Ishikawa (cell line): ENCODE data around the gene TRIM69.

ENCODE experiments used
- CEBPB ChIP-seq: IDR thresholded peaks from 2 replicates; pipeline ENCODE4 v1.6.1; 2012
- CREB1 ChIP-seq: IDR thresholded peaks from 2 replicates; pipeline ENCODE4 v1.6.1; 2012; ENCODE audit warnings: low read depth
- EGR1 ChIP-seq: IDR thresholded peaks from 2 replicates; pipeline ENCODE4 v1.6.1; 2012
- EP300 ChIP-seq: IDR thresholded peaks from 2 replicates; pipeline ENCODE4 v1.6.1; 2012; ENCODE audit warnings: borderline replicate concordance
- FOXM1 ChIP-seq: IDR thresholded peaks from 2 replicates; pipeline ENCODE4 v1.6.1; 2012; ENCODE audit warnings: low read depth, borderline replicate concordance
- MAX ChIP-seq: IDR thresholded peaks from 2 replicates; pipeline ENCODE4 v1.6.1; 2012
- NFIC ChIP-seq: IDR thresholded peaks from 2 replicates; pipeline ENCODE4 v1.6.1; 2012
- RAD21 ChIP-seq: IDR thresholded peaks from 2 replicates; pipeline ENCODE4 v1.6.1; 2012; ENCODE audit warnings: low read depth
- TAF1 ChIP-seq: IDR thresholded peaks from 2 replicates; pipeline ENCODE4 v1.6.1; 2012; ENCODE audit warnings: low read depth, mild to moderate bottlenecking
- TCF12 ChIP-seq: IDR thresholded peaks from 2 replicates; pipeline ENCODE4 v1.6.1; 2012; ENCODE audit warnings: low read depth
- TEAD4 ChIP-seq: IDR thresholded peaks from 2 replicates; pipeline ENCODE4 v1.6.1; 2012
- USF1 ChIP-seq: IDR thresholded peaks from 2 replicates; pipeline ENCODE4 v1.6.1; 2012
- YY1 ChIP-seq: IDR thresholded peaks from 2 replicates; pipeline ENCODE4 v1.6.1; 2012; ENCODE audit warnings: low read depth
- ZBTB7A ChIP-seq: IDR thresholded peaks from 2 replicates; pipeline ENCODE4 v1.6.1; 2012; ENCODE audit warnings: low read depth
- TF ChIP-seq, protein P1 (sequence below): IDR thresholded peaks from 2 replicates; pipeline ENCODE4 v1.6.1; 2012; ENCODE audit warnings: low read depth, mild to moderate bottlenecking

TRIM69 gene

DNA sequence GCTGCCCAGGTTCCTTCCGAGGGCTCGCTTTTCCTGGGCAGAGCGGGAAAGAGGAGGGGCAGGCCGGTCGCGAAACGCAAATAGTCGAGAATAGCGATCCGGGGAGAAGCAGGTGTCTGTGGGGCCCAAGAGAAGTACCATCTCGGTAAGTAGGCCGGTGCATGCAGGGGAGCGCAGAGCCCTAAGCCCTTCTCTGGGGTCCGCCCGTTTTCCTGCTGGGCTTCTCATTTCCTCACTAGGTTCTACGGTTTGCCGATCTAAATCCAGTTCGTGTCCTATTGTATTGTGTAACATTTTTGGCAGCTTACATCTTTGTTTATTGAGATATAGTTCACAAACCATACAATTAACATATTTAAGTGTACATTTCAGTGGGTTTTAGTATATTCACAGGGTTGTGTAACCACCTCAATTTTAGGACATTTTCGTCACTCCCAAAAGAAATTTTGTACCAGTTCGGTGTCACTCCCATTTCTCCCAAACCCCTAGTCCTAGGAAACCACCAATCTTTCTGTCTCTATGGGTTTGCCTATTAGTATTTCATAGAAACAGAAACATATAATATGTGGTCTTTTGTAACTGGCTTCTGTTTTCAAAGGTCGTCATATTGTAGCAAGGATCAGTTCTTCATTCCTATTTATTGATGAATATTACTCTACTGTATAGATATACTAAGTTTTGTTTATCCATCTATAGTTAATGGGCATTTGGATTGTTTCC lies 6.8 kb upstream of the TRIM69 start:
- TF ChIP-seq, protein P1, sequence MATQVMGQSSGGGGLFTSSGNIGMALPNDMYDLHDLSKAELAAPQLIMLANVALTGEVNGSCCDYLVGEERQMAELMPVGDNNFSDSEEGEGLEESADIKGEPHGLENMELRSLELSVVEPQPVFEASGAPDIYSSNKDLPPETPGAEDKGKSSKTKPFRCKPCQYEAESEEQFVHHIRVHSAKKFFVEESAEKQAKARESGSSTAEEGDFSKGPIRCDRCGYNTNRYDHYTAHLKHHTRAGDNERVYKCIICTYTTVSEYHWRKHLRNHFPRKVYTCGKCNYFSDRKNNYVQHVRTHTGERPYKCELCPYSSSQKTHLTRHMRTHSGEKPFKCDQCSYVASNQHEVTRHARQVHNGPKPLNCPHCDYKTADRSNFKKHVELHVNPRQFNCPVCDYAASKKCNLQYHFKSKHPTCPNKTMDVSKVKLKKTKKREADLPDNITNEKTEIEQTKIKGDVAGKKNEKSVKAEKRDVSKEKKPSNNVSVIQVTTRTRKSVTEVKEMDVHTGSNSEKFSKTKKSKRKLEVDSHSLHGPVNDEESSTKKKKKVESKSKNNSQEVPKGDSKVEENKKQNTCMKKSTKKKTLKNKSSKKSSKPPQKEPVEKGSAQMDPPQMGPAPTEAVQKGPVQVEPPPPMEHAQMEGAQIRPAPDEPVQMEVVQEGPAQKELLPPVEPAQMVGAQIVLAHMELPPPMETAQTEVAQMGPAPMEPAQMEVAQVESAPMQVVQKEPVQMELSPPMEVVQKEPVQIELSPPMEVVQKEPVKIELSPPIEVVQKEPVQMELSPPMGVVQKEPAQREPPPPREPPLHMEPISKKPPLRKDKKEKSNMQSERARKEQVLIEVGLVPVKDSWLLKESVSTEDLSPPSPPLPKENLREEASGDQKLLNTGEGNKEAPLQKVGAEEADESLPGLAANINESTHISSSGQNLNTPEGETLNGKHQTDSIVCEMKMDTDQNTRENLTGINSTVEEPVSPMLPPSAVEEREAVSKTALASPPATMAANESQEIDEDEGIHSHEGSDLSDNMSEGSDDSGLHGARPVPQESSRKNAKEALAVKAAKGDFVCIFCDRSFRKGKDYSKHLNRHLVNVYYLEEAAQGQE: no peak
- TF ChIP-seq TAF1 (no peak), RAD21 (no peak), EP300 (no peak; the same call in 1 of the 2 replicates), TCF12 (no peak), FOXM1 (no peak), CREB1 (no peak), ZBTB7A (no peak), TEAD4 (no peak), NFIC (no peak)

GRCh38 chr15:44734839-44735481 lies 1.4 kb upstream of the TRIM69 start:
- no peak for TF ChIP-seq CEBPB
- TF ChIP-seq MAX: no peak
- TF ChIP-seq FOXM1: no peak
- TF ChIP-seq YY1: no peak
- no peak for TF ChIP-seq NFIC
- no peak for TF ChIP-seq TEAD4
- TF ChIP-seq EP300: no peak
- TF ChIP-seq RAD21: no peak
- TF ChIP-seq, protein P1: no peak
- no peak for TF ChIP-seq CREB1
- no peak for TF ChIP-seq TCF12
- TF ChIP-seq USF1: no peak
- no peak for TF ChIP-seq EGR1
- no peak for TF ChIP-seq ZBTB7A
- no peak for TF ChIP-seq TAF1

- TF ChIP-seq TAF1 (no peak), MAX (no peak), CEBPB (no peak), YY1 (no peak), EGR1 (no peak), NFIC (no peak), ZBTB7A (no peak), TEAD4 (no peak), TCF12 (no peak), RAD21 (no peak), EP300 (no peak), FOXM1 (no peak), USF1 (no peak), CREB1 (no peak)
- TF ChIP-seq, protein P1: no peak
These were observed 697 bp upstream of the TRIM69 start for GRCh38 chr15:44735482-44736180.
